ENCODE measurements around the gene ZSCAN9.

Gene ZSCAN9

DNA sequence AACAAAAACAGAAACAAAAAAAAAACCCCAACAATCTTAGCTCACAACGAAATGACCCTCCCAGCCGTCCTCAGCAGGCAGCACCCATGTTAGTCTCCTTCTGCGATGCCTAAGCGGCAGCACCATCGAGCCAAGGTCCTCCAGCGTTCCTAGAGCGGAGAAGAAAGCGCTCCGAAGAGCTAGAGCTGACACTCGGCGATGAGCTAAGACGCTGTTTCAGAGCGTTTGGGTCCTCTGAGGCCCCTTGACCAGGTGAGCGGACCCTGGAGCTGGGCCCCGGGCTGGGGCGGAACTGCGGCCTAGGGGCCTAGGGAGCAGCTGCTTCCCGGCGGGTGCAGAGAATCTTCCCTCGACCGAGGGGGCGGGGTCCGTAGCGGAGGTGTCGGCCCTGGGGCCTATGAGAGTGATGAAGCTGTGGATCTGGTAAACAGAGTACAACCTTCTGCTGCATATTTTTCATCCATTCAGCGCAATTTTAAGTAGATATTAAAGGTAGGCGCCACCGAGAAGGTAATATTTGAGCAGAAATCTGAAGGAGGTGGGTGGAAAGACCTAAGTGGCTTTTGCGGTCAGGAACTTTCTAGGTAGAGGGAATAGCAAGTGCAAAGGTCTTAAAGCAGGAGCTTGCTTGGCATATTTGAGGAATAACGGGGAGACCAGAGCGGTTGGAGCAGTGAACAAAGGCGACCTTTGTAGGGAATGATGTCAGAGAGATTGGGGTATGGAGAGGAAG is 42.1 kb downstream of the ZSCAN9 start, which contains the start of gene ZSCAN26:
Gene ZSCAN26, plus strand, starts transcription at position 182 of the 733 bp plus-strand sequence. CDS start 4,777 bp downstream, outside the sequence.
- DNase-seq (ENCODE audit: low spot score) = peak; percentile 78

DNA sequence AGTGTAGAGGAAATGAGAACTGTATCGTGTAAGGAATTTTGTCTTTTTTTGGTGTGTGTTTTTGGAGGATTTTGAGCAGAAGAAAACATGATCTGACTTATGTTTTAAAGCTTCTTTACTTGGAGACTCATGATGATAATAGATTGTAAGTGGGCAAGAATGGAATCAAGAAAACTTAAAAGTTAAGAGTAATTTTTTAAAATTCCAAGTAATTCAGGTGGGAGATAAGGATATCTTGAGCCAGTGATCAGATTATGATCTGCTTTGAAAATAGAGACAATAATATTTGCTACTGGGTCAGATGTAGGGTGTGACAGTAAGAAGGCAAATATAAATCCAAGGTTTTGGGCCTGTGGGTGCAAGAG is 42.6 kb downstream of the ZSCAN9 start:
- DNase-seq (ENCODE audit: low spot score) = no peak

DNA sequence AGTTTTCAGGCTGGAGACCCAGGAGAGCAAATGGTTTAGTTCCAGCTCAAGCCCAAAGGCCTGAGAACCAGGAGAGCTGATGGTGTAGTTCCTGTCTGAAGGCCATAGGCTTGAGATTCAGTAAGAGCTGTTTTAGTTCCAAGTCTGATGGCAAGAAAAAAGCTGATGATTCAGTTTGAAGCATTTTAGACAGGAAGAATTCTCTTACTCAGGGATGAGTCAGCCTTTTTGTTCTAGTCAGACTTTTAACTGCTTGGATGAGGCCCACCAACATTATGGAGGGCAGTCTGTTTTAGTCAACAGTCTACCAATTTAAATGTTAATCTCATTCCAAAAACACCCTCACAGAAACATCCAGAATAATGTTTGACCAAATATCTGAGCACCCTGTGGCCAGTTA is 44.4 kb downstream of the ZSCAN9 start:
- peak; percentile 65 for DNase-seq (ENCODE audit: low spot score)

DNA sequence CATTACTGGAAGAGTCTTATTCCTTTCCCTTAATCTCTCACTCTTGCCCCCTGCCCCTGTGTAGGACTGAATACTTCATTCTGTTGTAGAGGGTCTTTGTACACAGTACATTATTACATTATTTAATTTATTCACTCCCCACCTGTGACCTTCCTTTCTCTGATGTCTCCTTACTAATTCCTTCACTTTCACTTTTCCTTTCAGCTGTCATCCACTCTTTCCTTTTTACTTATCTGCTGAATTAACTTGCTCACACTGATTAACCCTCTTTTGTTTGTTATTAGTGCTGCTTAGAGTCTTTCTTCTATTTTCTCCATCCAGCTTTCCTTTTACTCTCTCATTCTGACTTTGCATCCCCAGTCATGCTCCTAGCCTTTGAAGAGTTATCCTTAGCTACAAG is 49.8 kb downstream of the ZSCAN9 start:
- DNase-seq (ENCODE audit: low spot score) = no peak

DNA sequence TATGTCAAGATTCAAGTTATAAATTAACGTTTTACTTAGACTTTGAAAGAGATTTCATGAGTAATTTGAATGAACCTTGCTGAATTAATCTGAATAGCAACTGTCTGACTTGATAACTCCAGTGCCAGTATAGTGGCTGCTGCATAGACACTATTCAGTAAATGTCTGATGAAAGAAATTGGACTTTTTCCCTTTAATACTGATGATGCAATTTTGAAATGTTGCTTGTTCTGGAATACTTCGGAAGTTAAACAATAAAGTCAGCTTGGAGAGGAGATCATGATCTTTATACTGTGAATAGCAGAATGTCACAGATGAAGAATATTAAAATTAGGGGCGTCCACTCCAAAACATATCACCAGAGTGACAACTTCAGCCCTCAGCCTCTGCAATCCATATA is 52.7 kb downstream of the ZSCAN9 start:
- DNase-seq (ENCODE audit: low spot score) = no peak

DNA sequence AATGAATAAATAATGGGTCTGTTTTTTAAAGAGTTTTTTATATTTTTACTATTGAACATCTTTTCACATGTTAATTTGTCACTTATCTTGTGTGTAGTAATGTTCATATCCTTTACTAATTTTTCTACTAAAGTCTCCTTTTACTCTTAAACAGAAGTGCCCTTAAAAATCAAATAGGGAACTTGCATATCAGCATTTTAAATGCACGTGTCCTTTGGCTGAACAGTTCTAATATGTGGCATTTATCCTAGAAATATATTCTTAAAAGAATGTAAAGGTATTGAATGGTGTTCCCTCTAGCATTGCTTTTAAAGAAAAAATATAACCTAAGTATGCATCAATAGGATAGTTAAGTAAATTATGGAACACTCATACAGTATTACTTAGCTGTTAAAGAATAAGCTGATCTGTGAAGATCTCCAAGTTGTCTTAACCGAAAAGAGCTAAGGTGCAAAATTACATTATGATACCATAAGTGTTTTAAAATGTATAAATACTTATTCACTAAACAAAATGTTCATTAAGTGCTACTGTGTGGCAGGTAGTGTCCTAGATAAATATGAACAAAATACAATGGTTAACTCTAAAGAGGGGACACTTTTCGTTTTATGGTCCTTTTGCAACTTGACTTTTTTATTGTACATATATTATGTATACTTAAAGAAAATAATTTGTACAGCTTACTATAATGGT is 55.7 kb downstream of the ZSCAN9 start:
- DNase-seq (ENCODE audit: low spot score) = no peak

DNA sequence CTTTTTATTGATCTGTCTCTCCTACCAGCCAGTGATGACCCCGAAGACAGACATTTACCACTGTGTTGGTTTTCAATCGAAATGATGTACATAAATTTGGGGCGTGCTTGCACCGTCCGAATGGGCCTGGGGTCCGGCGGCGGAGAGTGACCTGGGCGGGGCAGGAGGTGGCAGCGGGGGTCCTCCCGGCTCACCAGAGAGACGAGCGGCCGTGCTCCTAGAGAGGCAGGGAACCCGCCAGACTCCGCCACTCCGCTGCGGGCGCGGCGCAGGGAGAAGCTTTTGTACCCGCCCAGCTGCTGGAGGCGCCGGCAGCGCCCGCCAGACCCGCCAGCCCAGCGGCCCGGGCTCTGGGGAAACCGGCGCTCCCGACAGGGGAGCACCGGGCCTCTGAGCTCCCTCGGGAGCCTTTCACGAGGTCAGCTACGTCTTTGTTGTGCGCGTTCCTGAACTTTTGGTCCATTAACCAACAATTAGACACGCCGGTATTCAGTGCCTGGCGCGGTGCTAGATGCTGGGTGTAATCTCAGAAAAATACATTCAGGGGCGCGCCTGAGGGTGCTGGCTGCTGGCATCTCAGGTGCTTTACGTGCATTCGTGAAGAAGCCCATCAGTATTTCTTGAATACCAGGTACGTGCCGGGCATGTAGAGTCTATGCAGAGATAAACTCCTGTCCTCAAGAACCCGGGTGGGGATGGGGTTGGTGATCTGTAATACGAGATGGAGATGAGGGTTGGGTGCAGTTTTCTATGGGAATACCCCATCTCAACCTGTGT is 56.4 kb downstream of the ZSCAN9 start, which contains the start of gene PGBD1:
Gene PGBD1, plus strand, starts transcription at position 285 of the 777 bp plus-strand sequence. CDS start 2,242 bp downstream, outside the sequence.
- DNase-seq (ENCODE audit: low spot score) = peak; percentile 61

DNA sequence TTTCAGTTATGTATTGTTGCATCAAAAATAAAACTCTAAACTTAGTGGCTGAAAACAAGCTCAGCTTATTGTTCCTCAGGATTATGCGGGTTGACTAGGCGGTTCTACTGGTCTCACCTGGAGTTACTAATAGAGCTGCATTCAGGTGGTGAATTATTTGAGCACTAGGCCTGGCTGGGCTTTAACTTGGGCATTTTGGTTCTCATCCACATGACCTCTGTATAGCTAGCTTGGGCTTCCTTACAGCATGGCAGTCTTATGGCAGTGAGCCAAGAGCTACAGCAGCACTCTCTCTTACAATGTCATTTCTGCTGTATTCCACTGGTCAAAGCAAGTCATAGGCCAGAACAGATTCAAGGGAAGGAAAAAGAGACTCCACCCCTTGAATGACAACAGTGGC is 57.9 kb downstream of the ZSCAN9 start:
- no peak for DNase-seq (ENCODE audit: low spot score)
